Neural cell (in vitro differentiated cells): ENCODE data around the gene BZW1. TPM values are rescaled to one million over a fixed set of nuclear protein-coding genes. Genes with fewer than 3 reads are reported as not detected.

Experiments
- H2AFZ ChIP-seq: fragments of 200-600, 300-800 bp; sonication (generic), shearing (Covaris generic); 2 replicates; pipeline ENCODE4 v1.6.0; 2014; ENCODE audit warnings: low read depth, mild to moderate bottlenecking, antibody characterized with exemption, low read length, moderate library complexity
- H3F3A ChIP-seq: fragments of 200-600 bp; shearing (Covaris generic); 2 replicates; pipeline ENCODE4 v1.6.1; 2016; ENCODE audit warnings: mild to moderate bottlenecking, moderate library complexity, mixed read lengths, antibody characterized with exemption, low read length; ENCODE audit not compliant: insufficient read depth, poor library complexity, severe bottlenecking
- H3K27ac ChIP-seq: fragments of 200-600, 300-800 bp; sonication (generic), shearing (Covaris generic); 2 replicates; pipeline ENCODE4 v1.5.1; 2014; ENCODE audit warnings: mild to moderate bottlenecking, low read length, moderate library complexity
- H3K27me3 ChIP-seq: fragments of 300-800, 200-600 bp; sonication (generic), shearing (Covaris generic); 2 replicates; pipeline ENCODE4 v1.6.0; 2014; ENCODE audit warnings: mild to moderate bottlenecking, low read depth, low read length, moderate library complexity; ENCODE audit not compliant: insufficient read depth
- H3K36me3 ChIP-seq: fragments of 300-800, 200-600 bp; sonication (generic), shearing (Covaris generic); 2 replicates; pipeline ENCODE4 v1.5.1; 2014; ENCODE audit warnings: mild to moderate bottlenecking, antibody characterized with exemption, low read length, moderate library complexity; ENCODE audit not compliant: insufficient read depth
- H3K4me2 ChIP-seq: fragments of 300-800, 200-600 bp; sonication (generic), shearing (Covaris generic); 2 replicates; pipeline ENCODE4 v1.6.0; 2014; ENCODE audit warnings: mild to moderate bottlenecking, low read length
- H3K4me3 ChIP-seq: fragments of 300-800, 200-600 bp; sonication (generic), shearing (Covaris generic); 2 replicates; pipeline ENCODE4 v1.5.1; 2014; ENCODE audit warnings: mild to moderate bottlenecking, low read length, moderate library complexity
- H3K79me2 ChIP-seq: fragments of 200-600 bp; shearing (Covaris generic); replicated peaks from 2 replicates; pipeline ENCODE4 v1.6.0; 2014; ENCODE audit warnings: mild to moderate bottlenecking, low read length, moderate library complexity; ENCODE audit not compliant: insufficient read depth
- H3K9ac ChIP-seq: fragments of 300-800, 200-600 bp; sonication (generic), shearing (Covaris generic); 2 replicates; pipeline ENCODE4 v1.6.1; 2016; ENCODE audit warnings: mild to moderate bottlenecking, low read length, mixed read lengths
- H3K9me2 ChIP-seq: fragments of 200-600 bp; shearing (Covaris generic); 2 replicates; pipeline ENCODE4 v1.6.1; 2016; ENCODE audit warnings: mild to moderate bottlenecking, low read length, mixed read lengths; ENCODE audit not compliant: insufficient read depth
- H3K9me3 ChIP-seq: fragments of 200-600, 300-800 bp; sonication (generic), shearing (Covaris generic); 2 replicates; pipeline ENCODE4 v1.6.1; 2016; ENCODE audit warnings: mild to moderate bottlenecking, mixed run types, low read length, moderate library complexity, mixed read lengths
- H4K20me1 ChIP-seq: fragments of 200-600 bp; shearing (Covaris generic); 2 replicates; pipeline ENCODE4 v1.6.1; 2016; ENCODE audit warnings: mild to moderate bottlenecking, mixed run types; ENCODE audit not compliant: insufficient read depth
- EP300 ChIP-seq: fragments of 450-650 bp; conservative IDR thresholded peaks from 2 replicates; pipeline ENCODE4 v1.6.1; 2014; ENCODE audit warnings: antibody characterized with exemption, mild to moderate bottlenecking, moderate library complexity; ENCODE audit not compliant: poor library complexity, severe bottlenecking
- EZH2 ChIP-seq: fragments of 200-600, 300-800 bp; shearing (Covaris generic), sonication (generic); IDR thresholded peaks from 2 replicates; pipeline ENCODE4 v1.6.1; 2014; ENCODE audit warnings: antibody characterized with exemption, low read length, borderline replicate concordance, mild to moderate bottlenecking; ENCODE audit not compliant: insufficient read depth, poor library complexity, severe bottlenecking
- MXI1 ChIP-seq: fragments of 450-650 bp; conservative IDR thresholded peaks from 2 replicates; pipeline ENCODE4 v1.6.1; 2014; ENCODE audit warnings: antibody characterized with exemption, mild to moderate bottlenecking; ENCODE audit not compliant: poor library complexity, severe bottlenecking
- POLR2AphosphoS5 ChIP-seq: IDR thresholded peaks from 2 replicates; pipeline ENCODE4 v1.6.1; 2012
- RAD21 ChIP-seq: fragments of 450-650 bp; conservative IDR thresholded peaks from 2 replicates; pipeline ENCODE4 v1.6.1; 2014; ENCODE audit warnings: antibody characterized with exemption, mild to moderate bottlenecking, moderate library complexity
- REST ChIP-seq: IDR thresholded peaks from 2 replicates; pipeline ENCODE4 v1.6.1; 2012; ENCODE audit warnings: borderline replicate concordance
- SMC3 ChIP-seq: fragments of 450-650 bp; conservative IDR thresholded peaks from 2 replicates; pipeline ENCODE4 v1.6.1; 2014; ENCODE audit warnings: antibody characterized with exemption, mild to moderate bottlenecking, moderate library complexity; ENCODE audit not compliant: poor library complexity
- TAF1 ChIP-seq: IDR thresholded peaks from 2 replicates; pipeline ENCODE4 v1.6.1; 2012; ENCODE audit warnings: low read depth
- polyA plus RNA-seq: library from polyadenylated mRNA; depleted of rRNA; stranded (reverse); fragments of >200 nt; gene quantifications from 2 replicates; pipeline ENCODE4 v1.2.3, GENCODE V29; 2014
- TF ChIP-seq, protein P1 (sequence below): fragments of 450-650 bp; IDR thresholded peaks from 2 replicates; pipeline ENCODE4 v1.5.1; 2014; ENCODE audit warnings: antibody characterized with exemption, mild to moderate bottlenecking, moderate library complexity; ENCODE audit not compliant: poor library complexity, severe bottlenecking

Gene BZW1
- polyA plus RNA-seq, 1 donor from 2014 or later, result 291 TPM

GRCh38 chr2:200834701-200835100 lies 23.0 kb downstream of the BZW1 start:
- no peaks in the 10 kb centered on the region for H4K20me1 ChIP-seq
- H3K27me3 ChIP-seq, result no peaks in the 10 kb centered on the region
- H2AFZ ChIP-seq, result no peak overlapping the region
- H3K9me3 ChIP-seq, result no peaks in the 10 kb centered on the region
- no peaks in the 10 kb centered on the region for H3K36me3 ChIP-seq
- H3K9me2 ChIP-seq, result no peaks in the 10 kb centered on the region
- H3K4me2 ChIP-seq, result no peak overlapping the region
- H3K79me2 ChIP-seq, result no peaks in the 10 kb centered on the region
- no peak overlapping the region for H3K27ac ChIP-seq
- no peak overlapping the region for H3K9ac ChIP-seq
- H3K4me3 ChIP-seq, result no peak overlapping the region
- TF ChIP-seq RAD21 (no peak), REST (no peak), POLR2AphosphoS5 (no peak), TAF1 (no peak), SMC3 (no peak), MXI1 (no peak), EZH2 (no peak), EP300 (no peak)
- TF ChIP-seq, protein P1, sequence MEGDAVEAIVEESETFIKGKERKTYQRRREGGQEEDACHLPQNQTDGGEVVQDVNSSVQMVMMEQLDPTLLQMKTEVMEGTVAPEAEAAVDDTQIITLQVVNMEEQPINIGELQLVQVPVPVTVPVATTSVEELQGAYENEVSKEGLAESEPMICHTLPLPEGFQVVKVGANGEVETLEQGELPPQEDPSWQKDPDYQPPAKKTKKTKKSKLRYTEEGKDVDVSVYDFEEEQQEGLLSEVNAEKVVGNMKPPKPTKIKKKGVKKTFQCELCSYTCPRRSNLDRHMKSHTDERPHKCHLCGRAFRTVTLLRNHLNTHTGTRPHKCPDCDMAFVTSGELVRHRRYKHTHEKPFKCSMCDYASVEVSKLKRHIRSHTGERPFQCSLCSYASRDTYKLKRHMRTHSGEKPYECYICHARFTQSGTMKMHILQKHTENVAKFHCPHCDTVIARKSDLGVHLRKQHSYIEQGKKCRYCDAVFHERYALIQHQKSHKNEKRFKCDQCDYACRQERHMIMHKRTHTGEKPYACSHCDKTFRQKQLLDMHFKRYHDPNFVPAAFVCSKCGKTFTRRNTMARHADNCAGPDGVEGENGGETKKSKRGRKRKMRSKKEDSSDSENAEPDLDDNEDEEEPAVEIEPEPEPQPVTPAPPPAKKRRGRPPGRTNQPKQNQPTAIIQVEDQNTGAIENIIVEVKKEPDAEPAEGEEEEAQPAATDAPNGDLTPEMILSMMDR, result no peak
- no peaks in the 10 kb centered on the region for H3F3A ChIP-seq

- H2AFZ ChIP-seq, result no peak overlapping the region
- no peaks in the 10 kb centered on the region for H3K9me2 ChIP-seq
- no peak overlapping the region for H3K4me2 ChIP-seq
- H3K9ac ChIP-seq, result no peak overlapping the region
- H3K27me3 ChIP-seq, result no peaks in the 10 kb centered on the region
- H3K9me3 ChIP-seq, result no peaks in the 10 kb centered on the region
- no peaks in the 10 kb centered on the region for H3F3A ChIP-seq
- TF ChIP-seq REST (no peak), MXI1 (no peak), POLR2AphosphoS5 (no peak), EP300 (no peak), EZH2 (no peak), RAD21 (no peak), SMC3 (no peak), TAF1 (no peak)
- TF ChIP-seq, protein P1, result no peak
- no peaks in the 10 kb centered on the region for H3K36me3 ChIP-seq
- H3K79me2 ChIP-seq, result no peaks in the 10 kb centered on the region
- no peak overlapping the region for H3K4me3 ChIP-seq
- H4K20me1 ChIP-seq, result no peaks in the 10 kb centered on the region
- H3K27ac ChIP-seq, result no peak overlapping the region
These were observed 27.8 kb downstream of the BZW1 start for GRCh38 chr2:200839513-200839912.
